ENCODE data around the gene ADGRF3. TPM values are rescaled to one million over a fixed set of nuclear protein-coding genes. Genes with fewer than 3 reads are reported as not detected.
"Not testable (repeated sequence)": the region's sequence is repeated elsewhere in the genome, so short reads cannot be mapped to it uniquely, and the experiment has no call there.

The ADGRF3 gene
- total RNA-seq, 1 donor from 2014 or later: not detected

GRCh38 chr2:26354469-26354868 is 7.9 kb upstream of the ADGRF3 start:
- H3K9me3 ChIP-seq (ENCODE audit: control insufficient read depth in 3 of 3, low read length in 3 of 3); H3K27me3 ChIP-seq (ENCODE audit: control insufficient read depth in 3 of 3, insufficient read depth in 3 of 3, low read length in 3 of 3); H3K4me1 ChIP-seq (ENCODE audit: control insufficient read depth in 3 of 3, insufficient read depth in 3 of 3, low read length in 3 of 3); H3K9ac ChIP-seq (ENCODE audit: low read depth in 1 of 3, low read length in 3 of 3); H3K4me3 ChIP-seq (ENCODE audit: low read length in 3 of 3); H3K36me3 ChIP-seq (ENCODE audit: control insufficient read depth in 3 of 3, insufficient read depth in 3 of 3, low read length in 3 of 3); H3K27ac ChIP-seq (ENCODE audit: low read depth, low read length): not testable (repeated sequence)

- no peak overlapping the region for H3K4me3 ChIP-seq (ENCODE audit: low read length in 3 of 3)
- H3K36me3 ChIP-seq (ENCODE audit: control insufficient read depth in 3 of 3, insufficient read depth in 3 of 3, low read length in 3 of 3): no peaks in the 10 kb centered on the region
- H3K9me3 ChIP-seq (ENCODE audit: control insufficient read depth in 3 of 3, low read length in 3 of 3): no peaks in the 10 kb centered on the region
- H3K27ac ChIP-seq (ENCODE audit: low read depth, low read length): no peak overlapping the region
- H3K27me3 ChIP-seq (ENCODE audit: control insufficient read depth in 3 of 3, insufficient read depth in 3 of 3, low read length in 3 of 3): no peaks in the 10 kb centered on the region
- no peak overlapping the region for H3K9ac ChIP-seq (ENCODE audit: low read depth in 1 of 3, low read length in 3 of 3)
- peaks cover 3 to 9% (median 7%) of the 10 kb centered on the region in 3 donors for H3K4me1 ChIP-seq (ENCODE audit: control insufficient read depth in 3 of 3, insufficient read depth in 3 of 3, low read length in 3 of 3)
These were observed 6.3 kb upstream of the ADGRF3 start for GRCh38 chr2:26352892-26353291.

DNA sequence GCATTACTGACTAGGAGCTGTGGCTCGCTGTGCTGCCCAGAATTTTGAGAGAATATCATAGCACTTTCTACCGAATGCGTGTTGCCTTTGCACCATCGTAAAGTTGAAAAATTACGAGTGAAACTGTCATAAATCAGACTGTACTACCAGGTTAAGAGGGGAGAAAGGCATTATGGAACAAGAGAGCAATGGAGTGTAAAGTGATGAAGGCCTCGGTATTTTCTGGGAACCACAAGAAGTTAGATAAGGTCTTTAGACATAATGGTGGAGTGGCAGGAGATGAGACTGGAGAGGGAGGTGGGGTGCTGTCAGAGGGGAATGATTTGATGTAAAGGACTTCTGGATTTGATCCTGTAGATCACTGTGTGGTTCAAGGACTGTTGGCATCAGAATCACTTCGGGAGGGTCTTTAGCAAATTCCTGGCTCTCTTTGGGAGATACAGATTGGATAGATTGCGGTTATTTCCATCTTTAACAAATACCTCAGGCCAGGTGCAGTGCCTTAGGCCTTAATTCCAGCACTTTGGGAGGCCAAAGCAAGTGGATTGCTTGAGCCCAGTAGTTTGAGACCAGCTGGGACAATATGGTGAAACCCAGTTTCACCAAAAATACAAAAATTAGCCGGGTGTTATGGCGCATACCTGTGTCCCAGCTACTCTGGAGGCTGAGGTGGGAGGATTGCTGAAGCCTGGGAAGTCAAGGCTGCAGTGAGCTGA is 4.9 kb upstream of the ADGRF3 start:
- no peak overlapping the region for H3K4me3 ChIP-seq (ENCODE audit: low read length in 3 of 3)
- H3K9ac ChIP-seq (ENCODE audit: low read depth in 1 of 3, low read length in 3 of 3): no peak overlapping the region
- H3K27ac ChIP-seq (ENCODE audit: low read depth, low read length): no peak overlapping the region
- no peaks in the 10 kb centered on the region for H3K9me3 ChIP-seq (ENCODE audit: control insufficient read depth in 3 of 3, low read length in 3 of 3)
- H3K27me3 ChIP-seq (ENCODE audit: control insufficient read depth in 3 of 3, insufficient read depth in 3 of 3, low read length in 3 of 3): no peaks in the 10 kb centered on the region
- no peaks in the 10 kb centered on the region for H3K36me3 ChIP-seq (ENCODE audit: control insufficient read depth in 3 of 3, insufficient read depth in 3 of 3, low read length in 3 of 3)
- peaks cover 12 to 17% (median 17%) of the 10 kb centered on the region in 3 donors for H3K4me1 ChIP-seq (ENCODE audit: control insufficient read depth in 3 of 3, insufficient read depth in 3 of 3, low read length in 3 of 3)

DNA sequence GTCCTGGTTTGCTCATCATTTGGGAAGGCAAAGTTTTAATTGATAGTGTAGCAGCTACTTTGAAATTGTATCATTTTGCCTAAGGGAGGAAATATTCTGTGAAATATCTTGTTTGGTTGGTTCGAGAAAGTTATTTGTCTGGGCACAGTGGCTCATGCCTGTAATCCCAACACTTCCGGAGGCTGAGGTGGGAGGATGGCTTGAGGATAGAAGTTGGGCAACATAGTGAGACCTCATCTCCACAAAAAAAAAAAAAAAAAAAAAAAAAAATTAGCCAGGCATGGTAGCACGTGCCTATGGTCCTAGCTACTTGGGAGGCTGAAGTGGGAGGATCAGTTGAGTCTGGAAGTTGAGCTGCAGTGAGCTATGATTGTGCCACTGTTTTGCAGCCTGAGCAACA is 3.1 kb upstream of the ADGRF3 start:
- Histone ChIP-seq H3K9me3 (ENCODE audit: control insufficient read depth in 3 of 3, low read length in 3 of 3) (no peaks in the 10 kb centered on the region), H3K27me3 (ENCODE audit: control insufficient read depth in 3 of 3, insufficient read depth in 3 of 3, low read length in 3 of 3) (no peaks in the 10 kb centered on the region), H3K36me3 (ENCODE audit: control insufficient read depth in 3 of 3, insufficient read depth in 3 of 3, low read length in 3 of 3) (peaks cover 0 to 2% (median 0%) of the 10 kb centered on the region in 3 donors), H3K27ac (ENCODE audit: low read depth, low read length) (no peak overlapping the region), H3K9ac (ENCODE audit: low read depth in 1 of 3, low read length in 3 of 3) (no peak overlapping the region), H3K4me1 (ENCODE audit: control insufficient read depth in 3 of 3, insufficient read depth in 3 of 3, low read length in 3 of 3) (peaks cover 11 to 20% (median 11%) of the 10 kb centered on the region in 3 donors), H3K4me3 (ENCODE audit: low read length in 3 of 3) (no peak overlapping the region)

DNA sequence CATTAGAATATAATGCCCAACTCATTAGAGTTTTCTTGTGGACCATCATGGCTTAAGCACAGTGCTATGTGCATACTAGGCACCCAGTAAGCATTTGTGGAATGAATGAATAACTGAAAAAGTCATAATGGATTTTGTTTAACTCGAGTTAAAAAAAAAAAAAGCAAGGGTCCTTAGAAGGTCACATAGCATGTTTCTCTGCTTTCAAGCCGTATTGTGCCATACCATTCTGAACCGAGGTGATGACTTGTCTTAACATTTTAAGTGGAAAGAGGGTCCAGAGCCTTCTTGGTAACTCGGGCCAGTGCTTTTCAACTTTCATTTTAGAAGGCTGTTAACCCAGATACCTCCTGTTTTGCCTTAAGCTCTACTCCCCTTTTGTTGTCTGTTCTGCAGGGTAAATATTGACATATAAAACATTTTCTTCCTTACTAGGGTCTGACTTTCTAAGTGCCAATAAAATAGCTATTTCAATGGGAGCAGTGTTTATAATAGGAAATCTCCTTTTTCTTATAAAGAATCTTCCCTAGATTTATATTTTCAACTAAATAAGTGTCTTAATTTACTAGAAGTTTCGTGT is 787 bp upstream of the ADGRF3 start:
- peaks cover 15 to 27% (median 17%) of the 10 kb centered on the region in 3 donors for H3K4me1 ChIP-seq (ENCODE audit: control insufficient read depth in 3 of 3, insufficient read depth in 3 of 3, low read length in 3 of 3)
- H3K9ac ChIP-seq (ENCODE audit: low read depth in 1 of 3, low read length in 3 of 3): peak overlapping the region; percentile 81 to 95 (median 82)
- no peaks in the 10 kb centered on the region for H3K27me3 ChIP-seq (ENCODE audit: control insufficient read depth in 3 of 3, insufficient read depth in 3 of 3, low read length in 3 of 3)
- no peaks in the 10 kb centered on the region for H3K9me3 ChIP-seq (ENCODE audit: control insufficient read depth in 3 of 3, low read length in 3 of 3)
- peak overlapping the region; percentile 89 for H3K27ac ChIP-seq (ENCODE audit: low read depth, low read length)
- H3K36me3 ChIP-seq (ENCODE audit: control insufficient read depth in 3 of 3, insufficient read depth in 3 of 3, low read length in 3 of 3): peaks cover 0 to 2% (median 0%) of the 10 kb centered on the region in 3 donors
- H3K4me3 ChIP-seq (ENCODE audit: low read length in 3 of 3): peak overlapping the region; percentile 85 to 98 (median 89)

GRCh38 chr2:26345545-26346453 is 790 bp downstream of the ADGRF3 start, which contains the start of gene SELENOI:
SELENOI (plus strand) TSS chr2:26346143; CDS start chr2:26346233, 90 bp downstream.
- peak within 1 kb of the TSS; percentile 89 for H3K27ac ChIP-seq (ENCODE audit: low read depth, low read length)
- peaks cover 0 to 2% (median 0%) of the 10 kb centered on the region in 3 donors for H3K36me3 ChIP-seq (ENCODE audit: control insufficient read depth in 3 of 3, insufficient read depth in 3 of 3, low read length in 3 of 3)
- H3K4me3 ChIP-seq (ENCODE audit: low read length in 3 of 3): peak within 1 kb of the TSS; percentile 95 to 98 (median 97)
- H3K9ac ChIP-seq (ENCODE audit: low read depth in 1 of 3, low read length in 3 of 3): peak within 1 kb of the TSS; percentile 95 to 97 (median 97)
- H3K9me3 ChIP-seq (ENCODE audit: control insufficient read depth in 3 of 3, low read length in 3 of 3): no peaks in the 10 kb centered on the region
- peaks cover 15 to 27% (median 17%) of the 10 kb centered on the region in 3 donors for H3K4me1 ChIP-seq (ENCODE audit: control insufficient read depth in 3 of 3, insufficient read depth in 3 of 3, low read length in 3 of 3)
- no peaks in the 10 kb centered on the region for H3K27me3 ChIP-seq (ENCODE audit: control insufficient read depth in 3 of 3, insufficient read depth in 3 of 3, low read length in 3 of 3)

- H3K4me3 ChIP-seq (ENCODE audit: low read length in 3 of 3): peak overlapping the region; percentile 95 to 98 (median 97)
- H3K4me1 ChIP-seq (ENCODE audit: control insufficient read depth in 3 of 3, insufficient read depth in 3 of 3, low read length in 3 of 3): peaks cover 15 to 27% (median 17%) of the 10 kb centered on the region in 3 donors
These were observed 1.4 kb downstream of the ADGRF3 start for GRCh38 chr2:26345283-26345544.

DNA sequence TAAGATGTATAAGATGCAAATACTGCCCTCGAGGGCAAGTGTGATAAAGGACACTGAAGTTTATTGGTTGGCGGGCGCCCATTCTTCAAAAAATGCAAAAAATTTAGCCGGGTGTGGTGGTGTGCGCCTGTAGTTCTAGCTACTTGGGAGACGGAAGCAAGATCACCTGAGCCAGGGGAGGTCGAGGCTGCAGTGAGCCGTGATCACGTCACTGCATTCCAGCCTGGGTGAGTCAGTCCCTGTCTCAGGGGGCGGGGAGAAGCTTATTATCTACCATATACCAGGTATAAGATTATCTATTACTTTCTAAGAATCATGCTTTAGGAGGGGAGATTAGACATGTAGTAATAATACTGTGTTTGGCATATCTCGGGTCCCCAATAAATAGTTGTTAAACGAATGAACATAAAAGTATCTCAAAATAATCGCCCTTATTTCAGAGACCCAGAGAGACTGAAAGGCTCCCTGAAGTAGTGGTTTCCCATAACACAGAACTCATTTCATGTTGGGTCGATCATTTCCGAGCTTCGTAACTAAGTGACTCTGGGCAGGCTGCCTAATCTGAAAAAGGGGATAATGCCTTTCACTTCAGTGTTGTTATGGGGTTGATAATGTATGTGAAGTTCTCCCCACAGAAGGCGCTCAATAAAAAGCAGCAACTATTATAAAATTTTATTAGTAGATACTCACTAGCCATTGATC is 1.9 kb downstream of the ADGRF3 start:
- H3K9me3 ChIP-seq (ENCODE audit: control insufficient read depth in 3 of 3, low read length in 3 of 3): no peaks in the 10 kb centered on the region
- peak overlapping the region; percentile 89 for H3K27ac ChIP-seq (ENCODE audit: low read depth, low read length)

More at GRCh38 chr2:26345283-26345544, 1.4 kb downstream of the ADGRF3 start:
- peaks cover 0 to 2% (median 0%) of the 10 kb centered on the region in 3 donors for H3K36me3 ChIP-seq (ENCODE audit: control insufficient read depth in 3 of 3, insufficient read depth in 3 of 3, low read length in 3 of 3)
- no peaks in the 10 kb centered on the region for H3K9me3 ChIP-seq (ENCODE audit: control insufficient read depth in 3 of 3, low read length in 3 of 3)
- H3K27ac ChIP-seq (ENCODE audit: low read depth, low read length): peak overlapping the region; percentile 89
- peak overlapping the region; percentile 95 to 97 (median 97) for H3K9ac ChIP-seq (ENCODE audit: low read depth in 1 of 3, low read length in 3 of 3)
- H3K27me3 ChIP-seq (ENCODE audit: control insufficient read depth in 3 of 3, insufficient read depth in 3 of 3, low read length in 3 of 3): no peaks in the 10 kb centered on the region

DNA sequence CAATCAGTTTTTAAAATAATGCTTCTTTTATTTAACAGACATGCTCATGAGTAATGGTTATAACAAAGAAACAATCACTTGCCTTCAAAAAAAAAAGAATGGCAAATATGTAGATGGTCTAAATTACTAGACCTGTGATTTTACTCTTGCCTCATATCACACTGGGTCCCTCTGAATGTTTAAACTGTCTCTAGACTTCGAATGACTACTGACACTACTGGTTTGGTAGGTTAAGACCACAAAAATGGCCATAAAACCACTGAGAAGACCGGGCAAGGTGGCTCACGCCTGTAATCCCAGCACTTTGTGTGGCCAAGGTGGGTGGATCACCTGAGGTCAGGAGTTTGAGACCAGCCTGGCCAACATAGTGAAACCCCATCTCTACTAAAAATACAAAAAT is 5.8 kb downstream of the ADGRF3 start:
- no peak overlapping the region for H3K27ac ChIP-seq (ENCODE audit: low read depth, low read length)
- H3K4me3 ChIP-seq (ENCODE audit: low read length in 3 of 3): no peak overlapping the region
- no peaks in the 10 kb centered on the region for H3K9me3 ChIP-seq (ENCODE audit: control insufficient read depth in 3 of 3, low read length in 3 of 3)
- H3K4me1 ChIP-seq (ENCODE audit: control insufficient read depth in 3 of 3, insufficient read depth in 3 of 3, low read length in 3 of 3): peaks cover 7 to 16% (median 7%) of the 10 kb centered on the region in 3 donors
- H3K36me3 ChIP-seq (ENCODE audit: control insufficient read depth in 3 of 3, insufficient read depth in 3 of 3, low read length in 3 of 3): peaks cover 0 to 2% (median 0%) of the 10 kb centered on the region in 3 donors
- H3K9ac ChIP-seq (ENCODE audit: low read depth in 1 of 3, low read length in 3 of 3): no peak overlapping the region
- no peaks in the 10 kb centered on the region for H3K27me3 ChIP-seq (ENCODE audit: control insufficient read depth in 3 of 3, insufficient read depth in 3 of 3, low read length in 3 of 3)

More for the DNA sequence above, 1.9 kb downstream of the ADGRF3 start:
- Histone ChIP-seq H3K27me3 (ENCODE audit: control insufficient read depth in 3 of 3, insufficient read depth in 3 of 3, low read length in 3 of 3) (no peaks in the 10 kb centered on the region), H3K36me3 (ENCODE audit: control insufficient read depth in 3 of 3, insufficient read depth in 3 of 3, low read length in 3 of 3) (peaks cover 0 to 2% (median 0%) of the 10 kb centered on the region in 3 donors), H3K4me1 (ENCODE audit: control insufficient read depth in 3 of 3, insufficient read depth in 3 of 3, low read length in 3 of 3) (peaks cover 15 to 27% (median 17%) of the 10 kb centered on the region in 3 donors), H3K4me3 (ENCODE audit: low read length in 3 of 3) (peak overlapping the region; percentile 95 to 98 (median 97)), H3K9ac (ENCODE audit: low read depth in 1 of 3, low read length in 3 of 3) (peak overlapping the region; percentile 95 to 97 (median 97))
